ENCODE results near the gene TSC1.

DNA sequence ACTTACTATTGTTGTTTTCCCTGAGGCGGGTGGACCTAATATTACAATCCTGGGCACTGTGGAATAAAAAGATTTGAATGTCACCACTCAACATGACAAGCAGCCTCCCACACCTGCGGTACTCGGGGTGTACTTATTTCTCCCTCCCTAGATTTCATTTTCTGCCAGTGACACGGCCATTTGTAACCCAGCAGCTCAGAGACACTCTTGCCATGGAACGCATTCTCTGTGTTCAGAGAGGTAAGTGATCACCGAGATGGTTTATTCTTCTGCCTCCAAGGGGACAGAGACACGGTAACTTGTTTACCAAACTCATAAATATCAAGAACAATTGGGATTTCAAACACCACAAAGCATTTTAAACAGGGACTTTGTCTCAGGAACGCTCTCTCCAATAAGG, 77.5 kb downstream of the TSC1 start:
- no peak for TF ChIP-seq EZH2 (IDR thresholded peaks at IDR 0.05; ENCODE audit: insufficient read depth, poor library complexity, severe bottlenecking)
- no peak for TF ChIP-seq EZH2phosphoT487 (IDR thresholded peaks at IDR 0.05; ENCODE audit: insufficient read depth, low read depth)

All from GM23248 (cell line).